HepG2 (cell line): ENCODE data around the gene CARD9.

ENCODE experiments used
- CBFB ChIP-seq: sonication (generic); formaldehyde crosslinking; IDR thresholded peaks from 2 replicates; pipeline ENCODE4 v1.4.0; 2020; ENCODE audit warnings: missing genetic modification reagents
- EZH2 ChIP-seq: conservative IDR thresholded peaks from 2 replicates; pipeline ENCODE4 v1.6.1; 2012; ENCODE audit warnings: mild to moderate bottlenecking, low read depth, low read length, moderate library complexity
- FOXA1 ChIP-seq, 2 experiments: fragments of 450-650 bp in 1 of 2; sonication (generic) in 1 of 2; formaldehyde crosslinking in 1 of 2; IDR thresholded peaks; 2 replicates each; pipeline versions ENCODE4 v1.4.0 to v1.6.1; 2016 to 2020; ENCODE audit warnings: missing genetic modification reagents in 1 of 2
- KDM5B ChIP-seq: sonication (generic); formaldehyde crosslinking; IDR thresholded peaks from 2 replicates; pipeline ENCODE4 v1.4.0; 2020; ENCODE audit warnings: missing genetic modification reagents, mild to moderate bottlenecking, borderline replicate concordance
- NR2C2 ChIP-seq: sonication (generic); formaldehyde crosslinking; IDR thresholded peaks from 2 replicates; pipeline ENCODE4 v1.4.0; 2020; ENCODE audit warnings: missing genetic modification reagents, mild to moderate bottlenecking, moderate library complexity, borderline replicate concordance
- TGIF2 ChIP-seq: IDR thresholded peaks from 2 replicates; pipeline ENCODE4 v1.6.1; 2016; ENCODE audit warnings: control low read depth, missing compliant biosample characterization
- XRCC5 ChIP-seq: fragments of 200-400 bp; formaldehyde crosslinking; optimal IDR thresholded peaks from 2 replicates; pipeline ENCODE3; 2017; ENCODE audit warnings: mild to moderate bottlenecking, low read length
- YY1 ChIP-seq: IDR thresholded peaks from 2 replicates; pipeline ENCODE4 v1.6.1; 2011; ENCODE audit warnings: low read length, low read depth, moderate library complexity, mild to moderate bottlenecking; ENCODE audit not compliant: insufficient read depth, insufficient replicate concordance
- ZBTB33 ChIP-seq: sonication (generic); formaldehyde crosslinking; IDR thresholded peaks from 2 replicates; pipeline ENCODE4 v1.4.0; 2020; ENCODE audit warnings: missing genetic modification reagents
- ZNF274 ChIP-seq: sonication (generic); formaldehyde crosslinking; IDR thresholded peaks from 2 replicates; pipeline ENCODE4 v1.5.1; 2020; ENCODE audit warnings: mild to moderate bottlenecking, missing genetic modification reagents

GRCh38 chr9:136321561-136321960, 51.9 kb downstream of the CARD9 start:
- TF ChIP-seq KDM5B (CRISPR knock-in tag) (no peak), CBFB (CRISPR knock-in tag) (no peak), ZNF274 (CRISPR knock-in tag) (no peak), FOXA1 (IDR thresholded peaks at IDR 0.05) (no peak), FOXA1 (CRISPR knock-in tag; IDR thresholded peaks at IDR 0.05) (no peak), TGIF2 (CRISPR knock-in tag) (no peak), NR2C2 (CRISPR knock-in tag) (no peak), ZBTB33 (CRISPR knock-in tag) (no peak), EZH2 (no peak), YY1 (no peak), XRCC5 (no peak)
